SKM-1 treated with dmso at 0.1 percent for 144 hours (cell line): ENCODE measurements around the gene ANGEL2.
"Not testable (repeated sequence)": the region's sequence is repeated elsewhere in the genome, so short reads cannot be mapped to it uniquely, and the experiment has no call there.

Source experiments
- DNase-seq: peaks from one replicate; lab custom pipeline; 2025; ENCODE audit not compliant: unreplicated experiment; lab: John Stamatoyannopoulos, UW

ANGEL2 gene

GRCh38 chr1:212976586-212976985 is 39.1 kb downstream of the ANGEL2 start:
- no peak for DNase-seq

GRCh38 chr1:212975111-212975918 is 40.4 kb downstream of the ANGEL2 start:
- DNase-seq = no peak

DNA sequence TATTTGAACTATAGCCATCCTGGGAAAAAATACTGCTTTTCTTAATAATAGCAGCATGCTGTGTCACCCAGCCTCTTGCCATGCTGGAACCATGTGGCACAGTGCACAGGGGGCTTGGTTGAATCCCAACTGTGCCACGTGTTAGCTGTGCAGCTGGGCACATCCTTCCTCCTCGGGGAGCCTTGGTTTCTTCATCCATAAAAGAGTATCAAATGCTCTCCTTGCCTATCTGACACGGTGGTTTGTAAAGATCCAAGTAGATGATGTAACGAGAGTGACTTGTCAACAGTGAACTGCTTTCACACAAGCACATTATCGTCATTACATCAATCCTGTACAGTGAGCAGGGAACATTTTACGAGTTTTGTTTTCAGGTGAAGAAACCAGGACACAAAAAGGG is 41.0 kb downstream of the ANGEL2 start:
- DNase-seq = no peak

GRCh38 chr1:212973899-212974298 is 41.8 kb downstream of the ANGEL2 start:
- no peak for DNase-seq

- DNase-seq = no peak
Observed at GRCh38 chr1:212973426-212973825, 42.2 kb downstream of the ANGEL2 start.

DNA sequence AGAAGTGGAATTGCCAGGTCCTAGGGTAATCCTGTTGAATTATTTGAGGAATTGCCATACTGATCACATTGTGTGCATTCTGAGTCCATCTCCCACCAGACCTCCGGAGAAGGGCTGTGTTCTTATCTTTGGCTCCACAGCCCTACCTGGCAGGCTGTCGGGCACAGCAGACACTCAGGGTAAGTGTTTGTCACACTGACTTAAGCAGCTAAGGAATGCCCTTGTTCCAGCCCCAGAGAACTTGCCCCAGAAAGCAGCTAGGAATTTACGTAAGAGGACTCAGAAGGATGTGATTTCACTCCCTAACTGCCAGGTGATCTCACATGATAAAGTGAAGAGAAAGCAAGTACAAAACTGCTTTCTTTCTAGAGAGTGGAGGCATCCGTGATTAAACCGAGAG is 44.4 kb downstream of the ANGEL2 start:
- no peak for DNase-seq

DNA sequence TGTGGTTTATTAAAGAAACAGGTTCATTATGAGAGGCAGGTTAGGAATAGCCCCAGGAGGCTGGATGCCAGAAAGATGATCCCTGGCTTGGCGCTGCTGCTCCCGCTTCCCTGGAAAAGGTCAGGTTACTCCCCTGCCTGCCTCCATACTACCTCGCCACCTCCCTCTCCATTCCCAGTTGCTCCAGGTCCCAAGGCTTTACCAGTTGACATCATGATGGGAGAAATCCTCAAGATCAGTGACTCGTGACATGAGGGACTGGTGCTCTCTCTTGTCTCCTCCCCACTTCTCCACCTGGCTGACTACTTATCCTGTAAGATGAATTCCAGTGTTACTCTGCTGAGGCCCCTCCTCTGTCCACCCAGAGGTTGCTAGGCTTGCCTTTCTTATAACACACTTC is 45.6 kb downstream of the ANGEL2 start:
- DNase-seq = no peak

GRCh38 chr1:212968368-212968863 is 47.3 kb downstream of the ANGEL2 start:
- DNase-seq = no peak

DNA sequence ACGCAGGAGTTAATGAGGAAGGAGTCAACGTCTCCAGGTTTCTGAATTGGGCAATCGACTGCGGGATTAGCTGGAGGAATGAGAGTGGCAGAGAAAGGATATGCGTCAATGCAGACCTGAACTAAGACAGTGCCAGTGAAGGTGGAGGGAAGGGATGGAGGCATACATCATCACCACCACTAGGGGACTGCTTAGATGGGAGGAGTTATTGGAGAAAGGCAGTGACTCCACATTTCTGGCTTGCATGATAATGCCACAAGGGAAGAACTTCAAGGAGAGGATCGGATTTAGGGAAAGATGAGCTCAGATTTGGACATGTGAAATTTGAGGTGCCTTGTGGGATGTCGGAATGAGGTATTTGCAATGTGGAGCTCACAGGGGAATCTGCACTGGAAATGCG is 47.9 kb downstream of the ANGEL2 start:
- peak; percentile 47 for DNase-seq

GRCh38 chr1:212966616-212967015 is 49.1 kb downstream of the ANGEL2 start:
- DNase-seq = no peak

DNA sequence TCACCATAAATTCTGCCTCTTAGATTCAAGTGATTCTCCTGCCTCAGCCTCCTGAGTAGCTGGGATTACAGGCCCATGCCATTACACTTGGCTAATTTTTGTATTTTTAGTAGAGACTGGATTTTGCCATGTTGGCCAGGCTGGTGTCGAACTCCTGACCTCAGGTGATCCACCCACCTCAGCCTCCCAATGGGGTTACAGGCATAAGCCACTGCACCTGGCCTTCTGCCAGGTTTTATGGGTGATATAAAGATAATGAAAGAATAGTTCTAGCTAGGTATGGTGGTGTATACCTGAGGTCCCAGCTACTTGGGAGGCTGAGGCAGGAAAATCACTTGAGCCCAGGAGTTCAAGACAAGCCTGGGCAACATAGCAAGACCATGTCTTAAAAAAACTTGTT is 50.7 kb downstream of the ANGEL2 start:
- DNase-seq = not testable (repeated sequence)

DNA sequence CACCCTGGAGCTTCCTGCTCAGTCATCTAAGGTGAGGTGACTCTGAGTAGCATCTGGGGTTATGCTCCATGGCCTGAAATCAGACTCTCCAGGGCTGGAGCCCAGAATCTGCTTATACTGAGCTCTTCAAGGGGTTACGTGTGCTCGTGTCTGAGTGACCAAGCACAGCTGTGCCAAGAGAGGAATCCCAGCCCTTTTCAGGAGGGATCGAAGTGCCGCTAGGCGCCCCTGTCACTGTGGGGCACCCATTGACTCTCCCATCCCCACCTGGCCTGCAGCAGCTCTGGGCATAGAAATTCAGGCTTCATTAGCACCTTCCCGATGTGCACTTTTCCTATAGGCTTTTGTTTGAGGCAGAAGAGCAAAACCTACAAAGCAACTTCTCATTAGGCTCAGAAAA is 51.6 kb downstream of the ANGEL2 start:
- DNase-seq = no peak

- DNase-seq = no peak
Observed at GRCh38 chr1:212962509-212962908, 53.2 kb downstream of the ANGEL2 start.

DNA sequence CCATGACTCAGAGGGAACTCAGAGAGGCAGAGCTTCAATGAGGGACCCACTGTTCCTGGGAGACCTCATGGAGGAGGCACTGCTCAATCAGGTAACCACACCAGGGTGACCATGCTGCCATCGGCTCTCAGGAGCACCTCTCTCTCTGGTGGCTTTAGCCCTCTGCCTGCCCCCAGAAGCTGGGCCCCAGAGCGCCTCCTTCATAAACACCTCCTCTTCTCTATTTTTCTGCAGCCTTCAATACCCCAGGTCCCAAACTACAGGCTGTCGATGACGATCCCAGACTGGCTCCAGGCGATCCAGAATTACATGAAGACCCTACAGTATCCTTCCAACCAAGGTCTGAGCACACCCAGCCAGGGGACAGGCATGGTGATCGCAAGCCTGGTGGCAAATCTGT is 54.7 kb downstream of the ANGEL2 start:
- no peak for DNase-seq

DNA sequence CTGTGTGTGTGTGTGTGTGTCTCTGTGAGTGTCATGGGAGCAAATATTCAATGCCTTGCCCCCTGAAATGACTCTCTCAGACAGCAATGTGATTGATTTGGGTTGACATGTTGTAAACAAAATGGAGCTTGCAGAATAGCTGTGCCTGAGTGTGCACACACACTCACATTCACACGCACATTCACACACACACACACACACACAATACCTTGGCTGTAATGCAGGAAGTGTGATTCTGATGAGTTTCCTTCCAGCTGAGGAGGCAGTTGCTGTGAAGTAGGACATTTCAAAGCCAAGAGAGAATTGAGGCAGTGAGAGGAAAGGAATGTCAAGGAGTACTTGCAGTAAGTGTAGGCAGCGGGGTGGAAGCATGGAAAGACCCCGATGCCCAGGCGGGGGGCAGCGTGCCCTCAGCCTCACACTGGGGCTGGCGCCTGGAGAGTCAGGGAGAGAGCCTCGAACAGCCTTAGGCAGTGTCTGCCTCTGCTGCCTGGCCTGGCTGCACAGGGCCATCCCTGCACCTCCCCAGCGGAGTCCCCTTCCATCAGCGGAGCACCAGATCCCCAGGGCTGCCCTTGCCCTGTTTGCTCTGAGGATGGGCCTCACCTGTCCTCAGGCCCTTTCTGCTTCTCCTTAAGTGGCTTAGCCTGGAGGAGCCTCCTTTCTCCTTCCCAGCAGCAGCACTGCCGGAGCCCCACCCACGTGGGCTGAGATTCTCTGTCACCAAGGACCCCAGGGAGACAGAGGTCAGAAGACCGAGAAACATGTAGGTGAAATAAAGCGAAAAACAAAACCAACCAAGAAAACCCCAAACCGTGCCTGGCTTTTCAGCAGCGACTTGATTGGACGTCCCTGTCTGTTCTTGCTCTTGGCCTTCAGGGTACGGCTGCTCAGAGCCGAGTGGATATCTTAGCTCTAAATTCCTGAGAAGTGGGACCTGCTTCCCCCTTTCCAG is 56.1 kb downstream of the ANGEL2 start:
- DNase-seq = no peak

DNA sequence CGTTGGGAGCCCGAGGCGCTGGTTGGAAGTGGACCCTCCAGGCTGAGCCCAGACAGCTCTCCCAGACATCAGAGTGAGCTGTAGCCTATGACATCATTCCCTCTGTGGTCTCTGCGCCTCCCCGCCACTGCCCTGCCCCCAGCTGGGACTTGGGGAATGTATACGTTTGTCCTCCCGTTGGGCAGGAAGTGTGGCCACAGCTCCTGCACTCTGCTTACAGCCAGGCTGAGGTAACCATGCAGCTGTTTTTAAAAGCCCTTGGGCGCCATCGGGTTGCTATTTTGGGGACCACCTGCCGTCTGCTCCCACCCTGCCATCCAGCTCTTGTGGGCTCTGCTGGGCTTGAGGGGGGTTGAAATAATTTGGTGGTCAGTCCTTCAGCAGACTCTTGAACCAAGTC is 57.5 kb downstream of the ANGEL2 start:
- DNase-seq = no peak

DNA sequence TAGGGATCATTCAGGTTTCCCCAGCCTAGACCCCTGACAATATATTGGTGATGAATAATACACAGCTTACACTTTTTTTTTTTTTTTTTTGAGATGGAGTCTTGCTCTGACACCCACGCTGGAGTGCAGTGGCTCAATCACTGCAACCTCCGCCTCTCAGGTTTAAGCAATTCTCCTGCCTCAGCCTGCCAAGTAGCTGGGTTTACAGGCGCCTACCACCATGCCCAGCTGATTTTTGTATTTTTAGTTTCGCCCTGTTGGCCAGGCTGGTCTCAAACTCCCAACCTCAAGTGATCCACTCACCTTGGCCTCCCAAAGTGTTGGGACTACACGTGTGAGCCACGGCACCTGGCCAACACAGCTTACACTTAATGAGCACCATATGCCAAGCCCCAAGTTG is 58.1 kb downstream of the ANGEL2 start:
- no peak for DNase-seq

DNA sequence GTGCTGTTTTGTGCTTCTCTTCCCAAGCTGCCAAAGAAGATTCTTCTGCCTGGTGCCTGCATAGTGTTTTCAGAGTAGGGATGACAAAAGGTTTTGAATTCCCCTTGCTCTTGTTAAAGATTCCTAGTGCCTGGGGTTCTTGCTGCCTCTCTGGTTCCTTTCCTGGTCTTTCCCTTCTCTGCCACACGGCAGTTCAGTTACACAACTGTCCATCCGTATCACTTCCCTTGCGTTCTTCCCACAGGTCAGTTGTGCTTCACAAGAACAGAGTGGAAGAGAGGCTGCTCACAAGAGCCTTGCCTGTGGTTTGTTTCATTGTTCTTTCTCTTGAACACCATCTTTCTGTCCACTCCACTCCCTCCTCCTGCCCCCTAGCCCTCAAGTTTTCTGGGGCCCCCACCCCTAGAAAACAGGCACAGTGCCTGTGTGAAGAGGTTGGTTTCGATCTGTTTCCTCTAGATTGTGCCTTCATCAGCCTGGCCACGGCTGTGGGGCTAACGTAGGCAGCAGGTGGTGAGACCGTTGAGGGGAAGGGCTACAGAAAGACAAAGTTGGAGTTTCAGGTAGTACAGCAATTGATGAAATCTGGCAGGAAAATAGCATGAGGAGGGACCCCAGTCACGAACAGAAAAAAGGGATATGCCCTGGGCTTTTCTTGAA is 59.6 kb downstream of the ANGEL2 start:
- DNase-seq = no peak

DNA sequence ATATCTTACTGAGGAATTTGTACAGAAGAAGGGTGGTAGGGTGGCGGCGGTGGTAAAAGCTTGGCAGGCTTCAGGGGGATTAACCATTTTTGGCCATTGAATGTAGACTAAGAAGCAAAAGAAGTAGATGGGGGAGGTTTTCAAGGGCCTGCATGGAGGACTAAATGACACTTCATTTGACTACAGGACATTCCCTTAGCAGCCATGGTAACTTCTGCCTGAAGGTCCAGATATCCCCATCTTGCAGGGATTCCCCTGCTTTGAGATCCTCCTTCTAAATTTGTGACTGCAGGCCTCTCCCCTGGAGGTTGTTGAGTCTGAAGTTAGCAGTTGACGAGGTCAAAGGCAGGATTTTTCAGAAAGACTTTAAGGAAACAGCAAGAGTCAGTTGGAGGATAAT is 60.6 kb downstream of the ANGEL2 start:
- no peak for DNase-seq

DNA sequence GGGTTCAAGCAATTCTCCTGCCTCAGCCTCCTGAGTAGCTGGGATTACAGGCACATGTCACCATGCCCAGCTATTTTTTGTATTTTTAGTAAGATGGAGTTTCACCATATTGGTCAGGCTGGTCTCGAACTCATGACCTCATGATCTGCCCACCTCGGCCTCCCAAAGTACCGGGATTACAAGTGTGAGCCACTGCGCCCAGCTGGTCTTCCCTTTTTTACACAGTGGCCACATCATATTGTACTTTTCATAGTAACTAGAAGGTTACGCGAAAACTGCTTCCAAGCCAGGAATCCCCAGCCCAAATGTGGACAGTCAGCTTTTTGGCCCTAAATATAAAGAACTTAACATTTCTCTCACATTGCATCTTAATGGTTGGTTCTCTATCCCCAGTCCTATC is 61.2 kb downstream of the ANGEL2 start:
- no peak for DNase-seq

DNA sequence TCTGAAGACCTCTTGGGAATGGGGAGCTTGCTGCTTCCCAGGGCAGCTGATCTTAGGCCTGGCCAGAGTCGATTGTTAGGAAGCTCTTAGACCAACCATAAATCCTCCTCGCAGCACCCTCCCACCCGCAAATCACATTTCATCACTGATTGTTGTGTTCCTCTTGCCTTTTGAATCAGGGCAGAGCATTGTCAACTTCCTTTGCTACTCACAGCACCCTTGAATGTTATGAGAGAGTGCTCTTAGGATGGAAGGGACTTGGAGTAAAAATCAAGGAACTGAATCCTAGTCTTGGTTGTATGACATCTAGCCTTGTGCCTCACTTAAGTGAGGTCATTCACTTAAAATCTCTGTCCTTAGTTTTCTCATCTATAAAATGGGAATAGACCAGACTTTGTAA is 62.3 kb downstream of the ANGEL2 start:
- no peak for DNase-seq

DNA sequence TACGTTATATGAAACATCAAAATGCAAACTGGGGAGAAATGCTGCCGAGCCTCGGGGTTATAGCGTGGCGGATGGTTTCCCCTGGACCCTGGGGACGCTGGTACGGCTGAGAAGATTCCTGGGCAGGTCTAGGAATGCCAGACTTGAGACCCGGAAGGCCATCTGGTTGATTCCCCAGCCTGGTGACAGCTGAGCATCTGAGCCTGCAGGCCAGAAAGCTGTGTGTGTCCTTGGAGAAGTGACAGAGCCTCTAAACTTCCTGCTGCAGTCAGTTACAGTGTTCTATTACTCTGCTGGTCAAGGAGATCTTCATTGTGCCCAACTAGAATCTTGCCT is 63.1 kb downstream of the ANGEL2 start:
- no peak for DNase-seq
